ENCODE results near the gene OR52D1. TPM values are rescaled to one million over a fixed set of nuclear protein-coding genes. Genes with fewer than 3 reads are reported as not detected.

OR52D1 gene
- total and polyA plus RNA-seq, 9 of the 15 experiments (the other 6 are each of a cell fraction or from before 2014, with no cell fraction given): 0.14 to 1.3 (median 0.97) TPM; not detected in 6

DNA sequence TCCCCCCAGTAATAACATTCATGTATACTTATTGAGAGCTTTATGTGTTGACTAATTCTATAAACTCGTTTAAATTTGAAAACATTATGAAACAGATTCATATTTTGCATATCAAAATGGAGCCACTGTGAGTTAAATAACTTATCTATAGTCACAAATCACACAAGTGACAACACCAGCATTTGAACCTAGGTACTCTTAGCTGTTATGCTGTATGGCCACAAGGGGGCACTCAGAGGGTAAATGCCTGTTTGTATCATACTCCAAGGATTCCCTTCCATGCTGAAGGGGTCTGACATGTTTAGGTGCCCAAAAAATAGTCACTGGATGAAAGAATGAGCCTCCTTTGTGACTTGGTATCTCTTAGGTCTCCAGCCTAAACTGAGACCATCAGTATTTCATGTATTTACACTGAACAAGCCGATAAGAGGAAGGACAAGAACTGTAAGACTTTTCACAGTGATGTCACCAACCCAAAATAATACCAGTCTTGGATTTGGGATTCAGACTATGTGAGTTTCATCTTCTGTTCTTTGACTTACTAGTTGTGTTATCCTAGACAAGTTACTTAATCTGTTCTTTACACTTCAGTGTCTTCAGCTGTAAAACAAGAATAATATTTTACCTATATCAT lies 12.2 kb upstream of the OR52D1 start (continued):
- TF ChIP-seq, protein P1, sequence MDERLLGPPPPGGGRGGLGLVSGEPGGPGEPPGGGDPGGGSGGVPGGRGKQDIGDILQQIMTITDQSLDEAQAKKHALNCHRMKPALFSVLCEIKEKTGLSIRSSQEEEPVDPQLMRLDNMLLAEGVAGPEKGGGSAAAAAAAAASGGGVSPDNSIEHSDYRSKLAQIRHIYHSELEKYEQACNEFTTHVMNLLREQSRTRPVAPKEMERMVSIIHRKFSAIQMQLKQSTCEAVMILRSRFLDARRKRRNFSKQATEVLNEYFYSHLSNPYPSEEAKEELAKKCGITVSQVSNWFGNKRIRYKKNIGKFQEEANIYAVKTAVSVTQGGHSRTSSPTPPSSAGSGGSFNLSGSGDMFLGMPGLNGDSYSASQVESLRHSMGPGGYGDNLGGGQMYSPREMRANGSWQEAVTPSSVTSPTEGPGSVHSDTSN (CRISPR knock-in tag; IDR thresholded peaks at IDR 0.05; ENCODE audit: low read depth): 0 out of 2 replicates have a peak, but pooled peaks have one; percentile 5
- TF ChIP-seq, protein P1 (tag; conservative IDR thresholded peaks at IDR 0.05; ENCODE audit: low read depth): peak; percentile 87
- TF ChIP-seq, protein P2, sequence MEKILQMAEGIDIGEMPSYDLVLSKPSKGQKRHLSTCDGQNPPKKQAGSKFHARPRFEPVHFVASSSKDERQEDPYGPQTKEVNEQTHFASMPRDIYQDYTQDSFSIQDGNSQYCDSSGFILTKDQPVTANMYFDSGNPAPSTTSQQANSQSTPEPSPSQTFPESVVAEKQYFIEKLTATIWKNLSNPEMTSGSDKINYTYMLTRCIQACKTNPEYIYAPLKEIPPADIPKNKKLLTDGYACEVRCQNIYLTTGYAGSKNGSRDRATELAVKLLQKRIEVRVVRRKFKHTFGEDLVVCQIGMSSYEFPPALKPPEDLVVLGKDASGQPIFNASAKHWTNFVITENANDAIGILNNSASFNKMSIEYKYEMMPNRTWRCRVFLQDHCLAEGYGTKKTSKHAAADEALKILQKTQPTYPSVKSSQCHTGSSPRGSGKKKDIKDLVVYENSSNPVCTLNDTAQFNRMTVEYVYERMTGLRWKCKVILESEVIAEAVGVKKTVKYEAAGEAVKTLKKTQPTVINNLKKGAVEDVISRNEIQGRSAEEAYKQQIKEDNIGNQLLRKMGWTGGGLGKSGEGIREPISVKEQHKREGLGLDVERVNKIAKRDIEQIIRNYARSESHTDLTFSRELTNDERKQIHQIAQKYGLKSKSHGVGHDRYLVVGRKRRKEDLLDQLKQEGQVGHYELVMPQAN (IDR thresholded peaks at IDR 0.05; ENCODE audit: borderline replicate concordance): no peak
- TF ChIP-seq DDX20 (tag; IDR thresholded peaks at IDR 0.05; ENCODE audit: low read depth) (no peak), ATF1 (CRISPR knock-in tag; IDR thresholded peaks at IDR 0.05) (no peak), ATF1 (tag; IDR thresholded peaks at IDR 0.05) (peak; percentile 43; the same call in 1 of the 2 replicates), NCOA4 (IDR thresholded peaks at IDR 0.05; ENCODE audit: partially characterized antibody) (no peak), JUND (IDR thresholded peaks at IDR 0.05; ENCODE audit: borderline replicate concordance, low read depth, low read length) (no peak), JUND (tag; IDR thresholded peaks at IDR 0.05; ENCODE audit: borderline replicate concordance, low read depth, low read length) (0 out of 3 replicates have a peak, but pooled peaks have one; percentile 20), SREBF1 (IDR thresholded peaks at IDR 0.05; ENCODE audit: borderline replicate concordance, low read depth, low read length) (no peak), FOXA1 (IDR thresholded peaks at IDR 0.05; ENCODE audit: borderline replicate concordance) (no peak)
- TF ChIP-seq, protein P3, sequence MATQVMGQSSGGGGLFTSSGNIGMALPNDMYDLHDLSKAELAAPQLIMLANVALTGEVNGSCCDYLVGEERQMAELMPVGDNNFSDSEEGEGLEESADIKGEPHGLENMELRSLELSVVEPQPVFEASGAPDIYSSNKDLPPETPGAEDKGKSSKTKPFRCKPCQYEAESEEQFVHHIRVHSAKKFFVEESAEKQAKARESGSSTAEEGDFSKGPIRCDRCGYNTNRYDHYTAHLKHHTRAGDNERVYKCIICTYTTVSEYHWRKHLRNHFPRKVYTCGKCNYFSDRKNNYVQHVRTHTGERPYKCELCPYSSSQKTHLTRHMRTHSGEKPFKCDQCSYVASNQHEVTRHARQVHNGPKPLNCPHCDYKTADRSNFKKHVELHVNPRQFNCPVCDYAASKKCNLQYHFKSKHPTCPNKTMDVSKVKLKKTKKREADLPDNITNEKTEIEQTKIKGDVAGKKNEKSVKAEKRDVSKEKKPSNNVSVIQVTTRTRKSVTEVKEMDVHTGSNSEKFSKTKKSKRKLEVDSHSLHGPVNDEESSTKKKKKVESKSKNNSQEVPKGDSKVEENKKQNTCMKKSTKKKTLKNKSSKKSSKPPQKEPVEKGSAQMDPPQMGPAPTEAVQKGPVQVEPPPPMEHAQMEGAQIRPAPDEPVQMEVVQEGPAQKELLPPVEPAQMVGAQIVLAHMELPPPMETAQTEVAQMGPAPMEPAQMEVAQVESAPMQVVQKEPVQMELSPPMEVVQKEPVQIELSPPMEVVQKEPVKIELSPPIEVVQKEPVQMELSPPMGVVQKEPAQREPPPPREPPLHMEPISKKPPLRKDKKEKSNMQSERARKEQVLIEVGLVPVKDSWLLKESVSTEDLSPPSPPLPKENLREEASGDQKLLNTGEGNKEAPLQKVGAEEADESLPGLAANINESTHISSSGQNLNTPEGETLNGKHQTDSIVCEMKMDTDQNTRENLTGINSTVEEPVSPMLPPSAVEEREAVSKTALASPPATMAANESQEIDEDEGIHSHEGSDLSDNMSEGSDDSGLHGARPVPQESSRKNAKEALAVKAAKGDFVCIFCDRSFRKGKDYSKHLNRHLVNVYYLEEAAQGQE (IDR thresholded peaks at IDR 0.05; ENCODE audit: borderline replicate concordance): peak; percentile 64; the same call in 1 of the 2 replicates
- TF ChIP-seq, protein P3 (CRISPR knock-in tag; IDR thresholded peaks at IDR 0.05; ENCODE audit: low read depth): no peak

Data from K562 (cell line).